Measurements from ENCODE around the gene GSK3B. TPM values are rescaled to one million over a fixed set of nuclear protein-coding genes. Genes with fewer than 3 reads are reported as not detected.

Gene GSK3B
- total and polyA plus RNA-seq, 2 experiments from 2014 or later, result 29.0 to 45.3 TPM

- H3K27ac ChIP-seq (ENCODE audit: low read depth), result peak overlapping the region; percentile 99
- peaks cover 10% of the 10 kb centered on the region for H3K27me3 Mint-ChIP-seq (ENCODE audit: insufficient read depth, low read depth, poor library complexity)
- peaks cover 36% of the 10 kb centered on the region for H3K36me3 Mint-ChIP-seq (ENCODE audit: low read depth)
- H3K4me1 ChIP-seq (ENCODE audit: insufficient read depth), result peaks cover 4% of the 10 kb centered on the region
- H3K4me3 ChIP-seq, result peak overlapping the region; percentile 75
- peaks cover 10% of the 10 kb centered on the region; the same call in 2 of the 3 replicates for H3K4me1 Mint-ChIP-seq
- H3K4me2 ChIP-seq, result peak overlapping the region; percentile 81
- H3K36me3 ChIP-seq (ENCODE audit: insufficient read depth), result peaks cover 6% of the 10 kb centered on the region
- no peaks in the 10 kb centered on the region for H3K27me3 ChIP-seq (ENCODE audit: insufficient read depth)
- ATAC-seq (no peak), DNase-seq (ENCODE audit: low spot score) (no peak)
- peaks cover 19% of the 10 kb centered on the region; the same call in 1 of the 2 replicates for H4K20me1 ChIP-seq (replicated peaks; ENCODE audit: insufficient read depth)
- TF ChIP-seq CTCF (conservative IDR thresholded peaks at IDR 0.05; ENCODE audit: low read depth in 2 of 2), result no peak
- no peak for TF ChIP-seq ZNF462 (CRISPR knock-in tag; IDR thresholded peaks at IDR 0.05)
- TF ChIP-seq JUNB (IDR thresholded peaks at IDR 0.05; ENCODE audit: unreplicated experiment), result no peak
- no peak for TF ChIP-seq CREB1 (CRISPR knock-in tag; IDR thresholded peaks at IDR 0.05; ENCODE audit: low read depth)
- no peak for TF ChIP-seq ZNF114 (CRISPR knock-in tag; IDR thresholded peaks at IDR 0.05)
- TF ChIP-seq POLR2AphosphoS5 (IDR thresholded peaks at IDR 0.05; ENCODE audit: low read depth), result no peak
- TF ChIP-seq EZH2 (IDR thresholded peaks at IDR 0.05; ENCODE audit: low read depth, unreplicated experiment), result no peak
- TF ChIP-seq ZNF331 (CRISPR knock-in tag; IDR thresholded peaks at IDR 0.05; ENCODE audit: low read depth), result no peak
- no peak for TF ChIP-seq EZH2phosphoT487 (IDR thresholded peaks at IDR 0.05; ENCODE audit: unreplicated experiment)
- no peak for TF ChIP-seq NANOG (IDR thresholded peaks at IDR 0.05; ENCODE audit: borderline replicate concordance)
- no peak for TF ChIP-seq ETS1 (IDR thresholded peaks at IDR 0.05)
- no peak for TF ChIP-seq REST (IDR thresholded peaks at IDR 0.05; ENCODE audit: unreplicated experiment)
- no peak for TF ChIP-seq STAT1 (IDR thresholded peaks at IDR 0.05; ENCODE audit: unreplicated experiment)
- no peaks in the 10 kb centered on the region for H3K9me3 Mint-ChIP-seq
- no peak overlapping the region; the same call in 2 of the 3 replicates for H3K4me3 Mint-ChIP-seq
- H3K27ac Mint-ChIP-seq, result peak overlapping the region; percentile 99
- H3F3A ChIP-seq (replicated peaks; ENCODE audit: low read depth), result no peaks in the 10 kb centered on the region
- H3K9me2 ChIP-seq (ENCODE audit: insufficient read depth), result no peaks in the 10 kb centered on the region
- peaks cover 78% of the 10 kb centered on the region for H3K79me2 ChIP-seq (replicated peaks; ENCODE audit: insufficient read depth)
- no peak overlapping the region for H2AFZ ChIP-seq
These were observed 1.8 kb upstream of the GSK3B start for GRCh38 chr3:120095979-120096426.

Data from GM23338 (cell line).